ENCODE results near the gene TNFRSF17. TPM values are rescaled to one million over a fixed set of nuclear protein-coding genes. Genes with fewer than 3 reads are reported as not detected.

Gene TNFRSF17
- total and polyA plus RNA-seq, 9 of the 15 experiments (the other 6 are each of a cell fraction or from before 2014, with no cell fraction given), result not detected

- peak; percentile 54 for TF ChIP-seq TCF3 (CRISPR knock-in tag; IDR thresholded peaks at IDR 0.05)
- no peak for TF ChIP-seq PPARD (CRISPR knock-in tag; IDR thresholded peaks at IDR 0.05)
- no peak for TF ChIP-seq MAX (CRISPR knock-in tag; IDR thresholded peaks at IDR 0.05)
- TF ChIP-seq TAL1 (IDR thresholded peaks at IDR 0.05), result peak; percentile 77
- no peak for TF ChIP-seq ZBTB17 (CRISPR knock-in tag; IDR thresholded peaks at IDR 0.05)
- TF ChIP-seq DACH1 (IDR thresholded peaks at IDR 0.05; ENCODE audit: partially characterized antibody), result no peak
- no peak for TF ChIP-seq ZBTB33 (CRISPR knock-in tag; IDR thresholded peaks at IDR 0.05)
- TF ChIP-seq PHB2 (IDR thresholded peaks at IDR 0.05; ENCODE audit: low read depth), result no peak
- no peak for TF ChIP-seq THRAP3 (IDR thresholded peaks at IDR 0.05; ENCODE audit: borderline replicate concordance)
- no peak for TF ChIP-seq ZNF639 (CRISPR knock-in tag; conservative IDR thresholded peaks at IDR 0.05 in 1 of 2, IDR thresholded peaks at IDR 0.05 in 1 of 2)
- no peak for TF ChIP-seq SMAD3 (CRISPR knock-in tag; conservative IDR thresholded peaks at IDR 0.05)
- no peak for TF ChIP-seq POLR2B (IDR thresholded peaks at IDR 0.05; ENCODE audit: low read depth, partially characterized antibody)
- TF ChIP-seq XRCC4 (IDR thresholded peaks at IDR 0.05; ENCODE audit: extremely low read depth, insufficient read depth, insufficient read length), result no peak
- peak; percentile 70 for TF ChIP-seq CBFA2T3 (IDR thresholded peaks at IDR 0.05)
- no peak for TF ChIP-seq TCF7 (IDR thresholded peaks at IDR 0.05; ENCODE audit: borderline replicate concordance)
- TF ChIP-seq ZNF140 (CRISPR knock-in tag; IDR thresholded peaks at IDR 0.05), result no peak
- TF ChIP-seq IFI16 (CRISPR knock-in tag; IDR thresholded peaks at IDR 0.05), result no peak
- TF ChIP-seq HLTF (IDR thresholded peaks at IDR 0.05), result no peak
- TF ChIP-seq EP400 (IDR thresholded peaks at IDR 0.05), result no peak
- no peak for TF ChIP-seq BRD4 (IDR thresholded peaks at IDR 0.05)
- TF ChIP-seq ARID1B (IDR thresholded peaks at IDR 0.05), result peak; percentile 62; the same call in 1 of the 2 replicates
- TF ChIP-seq ZHX1 (conservative IDR thresholded peaks at IDR 0.05; ENCODE audit: low read length), result no peak
- peak; percentile 59 for TF ChIP-seq DPF2 (IDR thresholded peaks at IDR 0.05)
- TF ChIP-seq JUN (IDR thresholded peaks at IDR 0.05; ENCODE audit: borderline replicate concordance, low read depth, low read length), result no peak
- TF ChIP-seq JUN (CRISPR knock-in tag; IDR thresholded peaks at IDR 0.05; ENCODE audit: borderline replicate concordance), result no peak
- TF ChIP-seq RFX7 (CRISPR knock-in tag; IDR thresholded peaks at IDR 0.05), result no peak
Measured at GRCh38 chr16:12011565-12011964, 46.6 kb downstream of the TNFRSF17 start (continued).

All from K562 (cell line).